ENCODE data around the gene HK3.

Gene HK3

DNA sequence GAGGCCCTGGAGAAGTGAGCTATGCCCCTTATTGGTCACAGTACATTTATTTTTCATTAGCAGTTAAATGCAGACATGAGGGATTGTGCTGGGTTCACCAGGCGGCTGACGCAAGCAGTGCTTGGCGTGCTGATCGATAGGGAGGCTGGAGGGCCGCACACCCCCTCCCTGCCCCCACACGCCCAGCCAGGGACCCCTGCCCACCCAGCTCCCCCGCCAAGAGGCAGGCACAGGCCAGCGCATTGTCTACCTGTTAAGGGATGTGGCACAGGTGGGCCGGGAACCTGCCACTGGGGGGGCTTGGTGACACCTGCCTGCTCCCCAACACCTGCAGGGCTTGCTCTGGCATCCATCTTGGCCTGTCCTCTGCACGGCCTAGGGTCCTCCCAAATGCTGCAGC is 39.2 kb downstream of the HK3 start:
- DNase-seq (ENCODE audit: low spot score), result no peak
- in situ Hi-C loops (cut with MboI; ENCODE audit: low pct_unique_long_range_greater_than_20kb, low sequenced_read_pairs, unreplicated experiment), result no loop called here
- TF ChIP-seq, protein P1, sequence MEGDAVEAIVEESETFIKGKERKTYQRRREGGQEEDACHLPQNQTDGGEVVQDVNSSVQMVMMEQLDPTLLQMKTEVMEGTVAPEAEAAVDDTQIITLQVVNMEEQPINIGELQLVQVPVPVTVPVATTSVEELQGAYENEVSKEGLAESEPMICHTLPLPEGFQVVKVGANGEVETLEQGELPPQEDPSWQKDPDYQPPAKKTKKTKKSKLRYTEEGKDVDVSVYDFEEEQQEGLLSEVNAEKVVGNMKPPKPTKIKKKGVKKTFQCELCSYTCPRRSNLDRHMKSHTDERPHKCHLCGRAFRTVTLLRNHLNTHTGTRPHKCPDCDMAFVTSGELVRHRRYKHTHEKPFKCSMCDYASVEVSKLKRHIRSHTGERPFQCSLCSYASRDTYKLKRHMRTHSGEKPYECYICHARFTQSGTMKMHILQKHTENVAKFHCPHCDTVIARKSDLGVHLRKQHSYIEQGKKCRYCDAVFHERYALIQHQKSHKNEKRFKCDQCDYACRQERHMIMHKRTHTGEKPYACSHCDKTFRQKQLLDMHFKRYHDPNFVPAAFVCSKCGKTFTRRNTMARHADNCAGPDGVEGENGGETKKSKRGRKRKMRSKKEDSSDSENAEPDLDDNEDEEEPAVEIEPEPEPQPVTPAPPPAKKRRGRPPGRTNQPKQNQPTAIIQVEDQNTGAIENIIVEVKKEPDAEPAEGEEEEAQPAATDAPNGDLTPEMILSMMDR (IDR thresholded peaks at IDR 0.05; ENCODE audit: extremely low read depth, insufficient read depth, missing control alignments), result no peak

DNA sequence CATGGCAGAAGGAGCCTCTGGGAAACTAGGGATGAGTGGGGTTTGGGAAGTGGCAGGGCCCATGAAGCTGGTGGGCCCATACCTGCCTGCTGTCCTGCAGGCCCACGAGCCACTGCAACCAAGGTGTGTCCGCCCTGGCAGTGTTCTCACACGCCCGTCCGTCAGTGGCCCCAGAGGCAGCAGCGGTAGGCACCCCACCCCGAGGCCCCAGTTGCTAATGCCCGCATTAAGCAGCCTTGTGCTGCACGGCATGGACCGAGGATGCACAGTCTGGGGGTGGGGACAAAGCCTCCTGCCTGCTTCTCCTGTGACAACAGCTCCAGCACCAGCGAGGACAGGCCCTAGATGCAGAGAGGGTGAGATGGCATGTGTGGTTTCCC is 41.3 kb downstream of the HK3 start:
- TF ChIP-seq, protein P1 (IDR thresholded peaks at IDR 0.05; ENCODE audit: extremely low read depth, insufficient read depth, missing control alignments), result no peak
- in situ Hi-C loops (cut with MboI; ENCODE audit: low pct_unique_long_range_greater_than_20kb, low sequenced_read_pairs, unreplicated experiment), result no loop called here

GRCh38 chr5:176857216-176857893 is 41.8 kb downstream of the HK3 start:
- no peak for DNase-seq (ENCODE audit: low spot score)
- TF ChIP-seq, protein P1 (IDR thresholded peaks at IDR 0.05; ENCODE audit: extremely low read depth, insufficient read depth, missing control alignments), result no peak
- in situ Hi-C loops (cut with MboI; ENCODE audit: low pct_unique_long_range_greater_than_20kb, low sequenced_read_pairs, unreplicated experiment), result no loop called here

More for the DNA sequence above, 41.3 kb downstream of the HK3 start:
- no peak for DNase-seq (ENCODE audit: low spot score)

GRCh38 chr5:176856746-176857145 is 42.4 kb downstream of the HK3 start:
- TF ChIP-seq, protein P1 (IDR thresholded peaks at IDR 0.05; ENCODE audit: extremely low read depth, insufficient read depth, missing control alignments), result no peak
- DNase-seq (ENCODE audit: low spot score), result no peak
- in situ Hi-C loops (cut with MboI; ENCODE audit: low pct_unique_long_range_greater_than_20kb, low sequenced_read_pairs, unreplicated experiment), result no loop called here

DNA sequence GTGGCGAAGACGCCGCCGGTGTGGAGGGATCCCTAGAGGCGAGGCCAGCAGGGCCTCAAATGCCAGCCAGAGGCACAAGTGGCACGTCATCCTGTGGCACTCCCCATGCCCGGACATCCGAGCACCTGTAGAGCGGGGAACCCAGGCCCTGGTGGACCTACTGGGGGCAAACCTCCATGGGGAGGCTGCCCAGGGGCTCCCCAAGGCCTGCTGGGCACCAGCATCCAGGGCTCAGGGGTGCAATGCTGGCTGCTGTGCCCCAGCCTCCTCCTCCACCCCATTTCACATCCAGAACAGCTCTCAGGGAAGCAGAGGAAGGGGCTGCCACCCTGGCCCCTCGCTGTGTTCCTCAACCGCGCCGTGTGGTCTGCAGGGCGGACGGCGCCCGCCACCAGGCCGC is 43.5 kb downstream of the HK3 start:
- TF ChIP-seq, protein P1 (IDR thresholded peaks at IDR 0.05; ENCODE audit: extremely low read depth, insufficient read depth, missing control alignments), result no peak
- DNase-seq (ENCODE audit: low spot score), result no peak
- in situ Hi-C loops (cut with MboI; ENCODE audit: low pct_unique_long_range_greater_than_20kb, low sequenced_read_pairs, unreplicated experiment), result no loop called here

DNA sequence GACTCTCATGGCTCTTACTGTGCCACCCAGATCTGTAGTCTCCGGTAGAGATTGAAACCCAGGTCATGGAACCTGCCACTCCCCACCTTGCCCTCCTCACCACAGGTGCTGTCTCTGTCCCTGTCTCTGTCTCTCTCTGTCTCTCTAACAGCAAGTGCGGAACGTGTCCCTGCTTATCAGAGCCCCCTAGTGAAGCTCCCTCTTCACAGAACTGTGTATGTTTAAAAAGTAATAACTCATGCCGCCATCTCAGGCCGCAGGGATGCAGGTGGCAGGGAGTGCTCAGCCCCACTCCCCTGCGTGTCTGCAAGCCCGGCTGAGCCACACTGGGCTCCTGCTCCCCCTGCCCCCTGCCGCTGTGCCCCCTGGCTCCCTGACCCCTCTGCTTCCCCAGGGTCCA is 45.0 kb downstream of the HK3 start:
- TF ChIP-seq, protein P1 (IDR thresholded peaks at IDR 0.05; ENCODE audit: extremely low read depth, insufficient read depth, missing control alignments), result no peak
- no peak for DNase-seq (ENCODE audit: low spot score)
- in situ Hi-C loops (cut with MboI; ENCODE audit: low pct_unique_long_range_greater_than_20kb, low sequenced_read_pairs, unreplicated experiment), result no loop called here

Data from GM13977 (cell line).